AG08396 (cell line): ENCODE measurements around the gene ASIC1.

Experiments used
- DNase-seq: peaks from one replicate; pipeline ENCODE4 v3.0.0; 2012; ENCODE audit warnings: low spot score, mixed read lengths

The ASIC1 gene

GRCh38 chr12:50041062-50041860 is 16.1 kb upstream of the ASIC1 start:
- no peak for DNase-seq

- no peak for DNase-seq
These were observed 15.4 kb upstream of the ASIC1 start for GRCh38 chr12:50041962-50042361.

GRCh38 chr12:50042693-50043092 is 14.7 kb upstream of the ASIC1 start:
- no peak for DNase-seq

- no peak for DNase-seq
These were observed 14.1 kb upstream of the ASIC1 start for GRCh38 chr12:50043308-50043707.

GRCh38 chr12:50043854-50044253 is 13.5 kb upstream of the ASIC1 start:
- DNase-seq, result no peak

- DNase-seq, result no peak
These were observed 9.6 kb upstream of the ASIC1 start for GRCh38 chr12:50047693-50048250.

GRCh38 chr12:50049254-50050118 is 7.9 kb upstream of the ASIC1 start:
- no peak for DNase-seq

- no peak for DNase-seq
These were observed 7.3 kb upstream of the ASIC1 start for GRCh38 chr12:50050119-50050385.

GRCh38 chr12:50050410-50051098 is 6.8 kb upstream of the ASIC1 start:
- peak; percentile 66 for DNase-seq

- DNase-seq, result no peak
These were observed 6.1 kb upstream of the ASIC1 start for GRCh38 chr12:50051101-50051806.

GRCh38 chr12:50052544-50052943 is 4.9 kb upstream of the ASIC1 start:
- no peak for DNase-seq

GRCh38 chr12:50052964-50053363 is 4.4 kb upstream of the ASIC1 start:
- DNase-seq, result no peak

- no peak for DNase-seq
These were observed 3.8 kb upstream of the ASIC1 start for GRCh38 chr12:50053583-50053982.

- peak; percentile 83 for DNase-seq
These were observed 1.4 kb upstream of the ASIC1 start for GRCh38 chr12:50055831-50056638.

GRCh38 chr12:50056639-50056976 is 788 bp upstream of the ASIC1 start:
- no peak for DNase-seq

- no peak for DNase-seq
These were observed 687 bp downstream of the ASIC1 start for GRCh38 chr12:50057896-50058670.

GRCh38 chr12:50058743-50059312 is 1.4 kb downstream of the ASIC1 start:
- DNase-seq, result no peak

- no peak for DNase-seq
These were observed 2.2 kb downstream of the ASIC1 start for GRCh38 chr12:50059440-50060119.

- DNase-seq, result no peak
These were observed 2.7 kb downstream of the ASIC1 start for GRCh38 chr12:50060120-50060468.

GRCh38 chr12:50061171-50061570 is 3.8 kb downstream of the ASIC1 start:
- no peak for DNase-seq
